CD14-positive monocyte (primary cell): Measurements from ENCODE around the gene F2. TPM values are rescaled to one million over a fixed set of nuclear protein-coding genes. Genes with fewer than 3 reads are reported as not detected.

Source experiments
- DNase-seq, 3 donors: peaks; one replicate each; pipeline ENCODE4 v3.0.0-alpha.2; 2011 to 2022
- H2AFZ ChIP-seq: 2 replicates; pipeline ENCODE4 v1.6.0; 2012; ENCODE audit warnings: mild to moderate bottlenecking, low read depth, low read length, inconsistent platforms; ENCODE audit not compliant: insufficient read depth, poor library complexity, severe bottlenecking
- H3K27ac ChIP-seq, 2 donors: 1 replicate in 1 of 2; 2 replicates in 1 of 2; pipeline ENCODE4 v1.5.1; 2012 to 2013; ENCODE audit warnings: low read length in 2 of 2, control low read depth in 1 of 2, inconsistent platforms in 1 of 2, low read depth in 1 of 2, mild to moderate bottlenecking in 1 of 2
- H3K27me3 ChIP-seq, 2 donors: one replicate each; pipeline versions ENCODE4 v1.6.0 to v1.6.1; 2011 to 2013; ENCODE audit warnings: low read length in 2 of 2; ENCODE audit not compliant: control insufficient read depth in 2 of 2, insufficient read depth in 2 of 2
- H3K36me3 ChIP-seq, 2 donors: replicated peaks in 1 of 2; 1 replicate in 1 of 2; 2 replicates in 1 of 2; pipeline versions ENCODE4 v1.5.1 to v1.6.1; 2012 to 2013; ENCODE audit warnings: low read length in 2 of 2, control low read depth in 1 of 2, inconsistent platforms in 1 of 2, mild to moderate bottlenecking in 1 of 2; ENCODE audit not compliant: insufficient read depth in 2 of 2, control insufficient read depth in 1 of 2
- H3K4me1 ChIP-seq, 2 donors: 1 replicate in 1 of 2; 2 replicates in 1 of 2; pipeline versions ENCODE4 v1.5.1 to v1.6.1; 2012 to 2013; ENCODE audit warnings: low read length in 2 of 2, control low read depth in 1 of 2, inconsistent platforms in 1 of 2, mild to moderate bottlenecking in 1 of 2, moderate library complexity in 1 of 2; ENCODE audit not compliant: insufficient read depth in 2 of 2, control insufficient read depth in 1 of 2
- H3K4me2 ChIP-seq: replicated peaks from 2 replicates; pipeline ENCODE3; 2012; ENCODE audit warnings: low read length, moderate library complexity, mild to moderate bottlenecking; ENCODE audit not compliant: poor library complexity, severe bottlenecking; ENCODE audit errors: extremely low read depth
- H3K4me3 ChIP-seq, 3 experiments: fragments of 200-600 bp in 1 of 3; sonication (generic) in 1 of 3; replicated peaks in 1 of 3; 1 replicate in 2 of 3; 2 replicates in 1 of 3; pipeline ENCODE4 v1.5.1; 2011 to 2013; ENCODE audit warnings: low read length in 3 of 3, mild to moderate bottlenecking in 3 of 3, control low read depth in 2 of 3, low read depth in 2 of 3, inconsistent platforms in 1 of 3, moderate library complexity in 1 of 3
- H3K79me2 ChIP-seq: 2 replicates; pipeline ENCODE4 v1.6.0; 2012; ENCODE audit warnings: mild to moderate bottlenecking, control low read depth, inconsistent platforms, low read length, moderate library complexity; ENCODE audit not compliant: insufficient read depth
- H3K9ac ChIP-seq: 2 replicates; pipeline ENCODE4 v1.6.0; 2017; ENCODE audit warnings: low read length, mild to moderate bottlenecking; ENCODE audit not compliant: insufficient read depth, poor library complexity, severe bottlenecking
- H3K9me3 ChIP-seq, 2 donors: replicated peaks in 1 of 2; 1 replicate in 1 of 2; 2 replicates in 1 of 2; pipeline versions ENCODE4 v1.5.1 to v1.6.1; 2012 to 2013; ENCODE audit warnings: low read length in 2 of 2, control low read depth in 1 of 2; ENCODE audit not compliant: control insufficient read depth in 1 of 2, insufficient read depth in 1 of 2
- H4K20me1 ChIP-seq: 2 replicates; pipeline ENCODE4 v1.6.0; 2012; ENCODE audit warnings: mild to moderate bottlenecking, low read length, control low read depth, moderate library complexity; ENCODE audit not compliant: insufficient read depth
- H3K27ac Mint-ChIP-seq, 7 donors: one replicate each; pipeline ENCODE4 v1.8.0; 2020; ENCODE audit warnings: mild to moderate bottlenecking in 7 of 7, mixed read lengths in 7 of 7, moderate library complexity in 6 of 7, inconsistent platforms in 2 of 7
- H3K27me3 Mint-ChIP-seq, 3 donors: one replicate each; pipeline ENCODE4 v1.8.0; 2021 to 2022; ENCODE audit warnings: low read depth in 3 of 3, mild to moderate bottlenecking in 3 of 3, mixed read lengths in 3 of 3, moderate library complexity in 3 of 3, inconsistent platforms in 1 of 3
- H3K36me3 Mint-ChIP-seq, 2 donors: one replicate each; pipeline ENCODE4 v1.8.0; 2020; ENCODE audit warnings: mixed read lengths in 2 of 2, inconsistent platforms in 1 of 2, mild to moderate bottlenecking in 1 of 2
- H3K4me1 Mint-ChIP-seq: one replicate; pipeline ENCODE4 v1.8.0; 2020; ENCODE audit warnings: mild to moderate bottlenecking, mixed read lengths
- H3K4me3 Mint-ChIP-seq, 2 donors: one replicate each; pipeline ENCODE4 v1.8.0; 2020; ENCODE audit warnings: mild to moderate bottlenecking in 2 of 2, mixed read lengths in 2 of 2, moderate library complexity in 1 of 2
- H3K9me3 Mint-ChIP-seq, 7 donors: one replicate each; pipeline ENCODE4 v1.8.0; 2020 to 2022; ENCODE audit warnings: mixed read lengths in 7 of 7, mild to moderate bottlenecking in 6 of 7, moderate library complexity in 6 of 7, inconsistent platforms in 2 of 7
- CTCF ChIP-seq: fragments of 200-600 bp; IDR thresholded peaks from one replicate; pipeline ENCODE4 v1.8.0; 2022; ENCODE audit warnings: antibody characterized with exemption, mild to moderate bottlenecking
- WGBS: methylation state at CpG from one replicate; pipeline ENCODE4 v1.1.5; 2013; ENCODE audit warnings: missing lambda C conversion rate; ENCODE audit not compliant: insufficient coverage; 5-methylcytosine and 5-hydroxymethylcytosine counted together
- intact Hi-C, 2 donors: fragments of 100-400 bp; cut with micrococcal nuclease; formaldehyde crosslinking; loops; one replicate each; pipeline versions ENCODE4 v1.15.0 to v1.15.1; 2023
- polyA plus RNA-seq, 3 donors: library from polyadenylated mRNA; depleted of rRNA in 1 of 3; unstranded in 2 of 3; stranded (reverse) in 1 of 3; fragments of 300-500 nt in 2 of 3; fragments of >200 nt in 1 of 3; fragmentation: Illumina TruSeq in 2 of 3; gene quantifications; 1 replicate in 2 of 3; 2 replicates in 1 of 3; pipeline ENCODE4 v1.2.3, GENCODE V29; 2012 to 2021

F2 gene
- polyA plus RNA-seq, 3 donors = not detected

GRCh38 chr11:46729110-46730027 is 10.4 kb downstream of the F2 start:
- WGBS = 94% methylated on average over 20 of the region's 24 CpGs
- no peaks in the 10 kb centered on the region for H3K9me3 Mint-ChIP-seq
- no peak overlapping the region for H3K4me2 ChIP-seq
- no peaks in the 10 kb centered on the region for H3K4me1 Mint-ChIP-seq
- no peak overlapping the region for H2AFZ ChIP-seq
- no peaks in the 10 kb centered on the region for H3K79me2 ChIP-seq
- no peaks in the 10 kb centered on the region for H3K36me3 Mint-ChIP-seq
- no peaks in the 10 kb centered on the region for H3K27me3 ChIP-seq
- no peak for DNase-seq
- H3K4me3 Mint-ChIP-seq = no peak overlapping the region
- H3K27ac ChIP-seq = no peak overlapping the region
- no peaks in the 10 kb centered on the region for H4K20me1 ChIP-seq
- H3K36me3 ChIP-seq = no peaks in the 10 kb centered on the region
- no peak overlapping the region for H3K9ac ChIP-seq
- H3K4me1 ChIP-seq = no peaks in the 10 kb centered on the region
- no peak for TF ChIP-seq CTCF
- H3K4me3 ChIP-seq = no peak overlapping the region
- H3K27ac Mint-ChIP-seq = no peak overlapping the region
- intact Hi-C loops = no loop called here
- H3K9me3 ChIP-seq = no peaks in the 10 kb centered on the region
- peaks cover 2 to 5% (median 3%) of the 10 kb centered on the region in 3 donors for H3K27me3 Mint-ChIP-seq

- intact Hi-C loops = no loop called here
- Mint-ChIP-seq H3K9me3 (peaks cover 0 to 3% (median 0%) of the 10 kb centered on the region in 7 donors), H3K4me3 (no peak overlapping the region), H3K27ac (no peak overlapping the region), H3K36me3 (no peaks in the 10 kb centered on the region), H3K27me3 (peaks cover 2 to 7% (median 2%) of the 10 kb centered on the region in 3 donors), H3K4me1 (no peaks in the 10 kb centered on the region)
- WGBS = 35% methylated on average over 3 of the region's 4 CpGs
- no peak overlapping the region for H3K9ac ChIP-seq
- no peaks in the 10 kb centered on the region for H3K36me3 ChIP-seq
- no peaks in the 10 kb centered on the region for H4K20me1 ChIP-seq
- H3K27me3 ChIP-seq = no peaks in the 10 kb centered on the region
- H3K9me3 ChIP-seq = no peaks in the 10 kb centered on the region
- H3K4me3 ChIP-seq = no peak overlapping the region
- no peak for DNase-seq
- no peak for TF ChIP-seq CTCF
- no peak overlapping the region for H2AFZ ChIP-seq
- H3K79me2 ChIP-seq = no peaks in the 10 kb centered on the region
- no peak overlapping the region for H3K4me2 ChIP-seq
- no peak overlapping the region for H3K27ac ChIP-seq
- no peaks in the 10 kb centered on the region for H3K4me1 ChIP-seq
These were observed 12.5 kb downstream of the F2 start for GRCh38 chr11:46731545-46731944.
